Mesenchymal stem cell (in vitro differentiated cells and primary cell): Measurements from ENCODE around the gene FOLR2. TPM values are rescaled to one million over a fixed set of nuclear protein-coding genes. Genes with fewer than 3 reads are reported as not detected.
"Not testable (repeated sequence)": the region's sequence is repeated elsewhere in the genome, so short reads cannot be mapped to it uniquely, and the experiment has no call there.

Experiments used
- DNase-seq: peaks from one replicate; pipeline ENCODE4 v3.0.0-alpha.2; 2013
- H2AFZ ChIP-seq: one replicate; pipeline ENCODE4 v1.6.1; 2013; ENCODE audit warnings: low read depth, mild to moderate bottlenecking, control low read depth, inconsistent platforms, low read length, moderate library complexity
- H2AK5ac ChIP-seq: 2 replicates; pipeline ENCODE4 v1.6.1; 2013; ENCODE audit warnings: low read length, moderate library complexity, mild to moderate bottlenecking, inconsistent platforms; ENCODE audit not compliant: severe bottlenecking
- H2BK120ac ChIP-seq: one replicate; pipeline ENCODE4 v1.6.1; 2013; ENCODE audit warnings: low read depth, mild to moderate bottlenecking, inconsistent platforms, low read length, moderate library complexity
- H2BK12ac ChIP-seq, 2 experiments: one replicate each; pipeline ENCODE4 v1.6.1; 2013; ENCODE audit warnings: inconsistent platforms in 2 of 2, low read length in 2 of 2, mild to moderate bottlenecking in 2 of 2, moderate library complexity in 2 of 2, control low read depth in 1 of 2
- H2BK15ac ChIP-seq: one replicate; pipeline ENCODE4 v1.6.1; 2013; ENCODE audit warnings: mild to moderate bottlenecking, low read depth, inconsistent platforms; ENCODE audit not compliant: poor library complexity, severe bottlenecking
- H2BK5ac ChIP-seq: 2 replicates; pipeline ENCODE4 v1.6.1; 2013; ENCODE audit warnings: low read depth, mild to moderate bottlenecking, low read length, control low read depth, inconsistent platforms; ENCODE audit not compliant: poor library complexity, severe bottlenecking
- H3K14ac ChIP-seq, 2 experiments: one replicate each; pipeline ENCODE4 v1.6.1; 2013; ENCODE audit warnings: inconsistent platforms in 2 of 2, low read length in 2 of 2, control low read depth in 1 of 2, mild to moderate bottlenecking in 1 of 2, moderate library complexity in 1 of 2
- H3K18ac ChIP-seq, 2 experiments: one replicate each; pipeline ENCODE4 v1.6.1; 2013; ENCODE audit warnings: inconsistent platforms in 2 of 2, low read length in 2 of 2, control low read depth in 1 of 2, low read depth in 1 of 2, mild to moderate bottlenecking in 1 of 2
- H3K23ac ChIP-seq, 2 experiments: one replicate each; pipeline ENCODE4 v1.6.1; 2013; ENCODE audit warnings: inconsistent platforms in 2 of 2, low read length in 2 of 2, mild to moderate bottlenecking in 2 of 2, moderate library complexity in 2 of 2, control low read depth in 1 of 2
- H3K27ac ChIP-seq: 2 replicates; pipeline ENCODE4 v1.5.1; 2013; ENCODE audit warnings: mild to moderate bottlenecking, moderate library complexity, low read length, control low read depth, inconsistent platforms; ENCODE audit not compliant: poor library complexity, severe bottlenecking
- H3K27me3 ChIP-seq, 2 experiments: 2 replicates each; pipeline versions ENCODE4 v1.6.1 to v1.7.0; 2013; ENCODE audit warnings: low read length in 2 of 2, mild to moderate bottlenecking in 2 of 2, moderate library complexity in 2 of 2, control low read depth in 1 of 2, inconsistent platforms in 1 of 2; ENCODE audit not compliant: control insufficient read depth in 1 of 2, insufficient read depth in 1 of 2
- H3K36me3 ChIP-seq, 2 experiments: 2 replicates each; pipeline versions ENCODE4 v1.6.1 to v1.7.0; 2013; ENCODE audit warnings: low read length in 2 of 2, control low read depth in 1 of 2, inconsistent platforms in 1 of 2, low read depth in 1 of 2, mild to moderate bottlenecking in 1 of 2; ENCODE audit not compliant: insufficient read depth in 2 of 2, control insufficient read depth in 1 of 2
- H3K4ac ChIP-seq, 2 experiments: one replicate each; pipeline ENCODE4 v1.6.1; 2013; ENCODE audit warnings: inconsistent platforms in 2 of 2, low read length in 2 of 2, mild to moderate bottlenecking in 2 of 2, moderate library complexity in 2 of 2, control low read depth in 1 of 2, low read depth in 1 of 2
- H3K4me1 ChIP-seq: 2 replicates; pipeline ENCODE4 v1.6.1; 2013; ENCODE audit warnings: low read depth, low read length, control low read depth; ENCODE audit not compliant: control insufficient read depth, insufficient read depth
- H3K4me2 ChIP-seq: 2 replicates; pipeline ENCODE4 v1.6.1; 2013; ENCODE audit warnings: low read length, mild to moderate bottlenecking, inconsistent platforms; ENCODE audit not compliant: poor library complexity, severe bottlenecking
- H3K4me3 ChIP-seq, 2 experiments: 2 replicates each; pipeline versions ENCODE4 v1.5.1 to v1.7.0; 2013; ENCODE audit warnings: low read length in 2 of 2, mild to moderate bottlenecking in 2 of 2, control low read depth in 1 of 2, low read depth in 1 of 2; ENCODE audit not compliant: insufficient read depth in 1 of 2
- H3K79me1 ChIP-seq: replicated peaks from 2 replicates; pipeline ENCODE4 v1.6.1; 2013; ENCODE audit warnings: mild to moderate bottlenecking, control low read depth, low read length, inconsistent platforms; ENCODE audit not compliant: poor library complexity, severe bottlenecking
- H3K9ac ChIP-seq: 2 replicates; pipeline ENCODE4 v1.7.0; 2013; ENCODE audit warnings: mild to moderate bottlenecking, low read length, moderate library complexity
- H3K9me3 ChIP-seq: 2 replicates; pipeline ENCODE4 v1.7.0; 2013; ENCODE audit warnings: mild to moderate bottlenecking, low read length; ENCODE audit not compliant: control insufficient read depth
- H4K8ac ChIP-seq: one replicate; pipeline ENCODE4 v1.6.1; 2013; ENCODE audit warnings: inconsistent platforms, mild to moderate bottlenecking, low read length, moderate library complexity
- H4K91ac ChIP-seq: one replicate; pipeline ENCODE4 v1.6.1; 2013; ENCODE audit warnings: mild to moderate bottlenecking, low read length, inconsistent platforms
- WGBS: methylation state at CpG from one replicate; pipeline ENCODE4 v1.1.7; 2013; ENCODE audit warnings: mixed read lengths; 5-methylcytosine and 5-hydroxymethylcytosine counted together
- polyA plus RNA-seq, 2 experiments: library from polyadenylated mRNA; stranded (reverse); fragments of 200-250 nt; gene quantifications; one replicate each; pipeline ENCODE4 v1.2.3, GENCODE V29; 2013

Gene FOLR2
- polyA plus RNA-seq (2013, experiment 1 of 2) = not detected
- not detected for polyA plus RNA-seq (2013, experiment 2 of 2)

DNA sequence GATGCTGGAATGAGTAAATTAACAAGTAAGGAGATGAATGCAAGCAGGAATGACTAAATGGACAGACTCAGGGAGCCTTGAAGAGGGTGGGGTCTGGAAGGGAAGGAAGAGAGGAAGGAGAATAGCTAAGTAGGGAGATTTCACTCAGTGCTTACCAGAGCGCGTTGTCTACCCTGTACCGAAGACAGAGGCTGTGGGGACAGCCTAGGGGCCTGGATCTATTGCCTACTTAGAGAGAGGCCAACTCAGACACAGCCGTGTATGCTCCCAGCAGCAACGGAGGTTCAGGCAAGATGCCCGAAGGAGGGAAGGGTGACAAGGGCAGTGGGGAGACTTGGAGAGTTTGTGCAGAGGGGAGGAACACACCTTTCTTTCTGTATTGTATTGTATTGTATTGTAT lies at the start of gene FOLR2:
TSS of gene FOLR2 (plus strand) at position 157 of the 400 bp plus-strand sequence. CDS start 1,791 bp downstream, outside the sequence.
- H3K4me3 ChIP-seq = no peak within 1 kb of the TSS
- no peak within 1 kb of the TSS for H2AFZ ChIP-seq
- no peaks in the 10 kb centered on the region for H3K9me3 ChIP-seq
- no peak within 1 kb of the TSS for H2BK12ac ChIP-seq
- WGBS = 86% methylated on average over 6 of the region's 6 CpGs
- H3K4ac ChIP-seq = no peak within 1 kb of the TSS
- no peak within 1 kb of the TSS for H3K23ac ChIP-seq
- no peak within 1 kb of the TSS for H4K91ac ChIP-seq
- no peak within 1 kb of the TSS for H2BK120ac ChIP-seq
- no peak within 1 kb of the TSS for H3K4me2 ChIP-seq
- no peak within 1 kb of the TSS for H2BK15ac ChIP-seq
- H3K36me3 ChIP-seq = no peaks in the 10 kb centered on the region
- peaks cover 31 to 37% of the 10 kb centered on the region in 2 experiments for H3K27me3 ChIP-seq
- no peak within 1 kb of the TSS for H3K9ac ChIP-seq
- DNase-seq = no peak
- no peak within 1 kb of the TSS for H3K18ac ChIP-seq
- peaks cover 3% of the 10 kb centered on the region for H3K4me1 ChIP-seq
- H4K8ac ChIP-seq = no peak within 1 kb of the TSS
- no peak within 1 kb of the TSS for H3K14ac ChIP-seq
- no peaks in the 10 kb centered on the region for H3K79me1 ChIP-seq
- no peak within 1 kb of the TSS for H2BK5ac ChIP-seq
- no peak within 1 kb of the TSS for H2AK5ac ChIP-seq
- H3K27ac ChIP-seq = no peak within 1 kb of the TSS

DNA sequence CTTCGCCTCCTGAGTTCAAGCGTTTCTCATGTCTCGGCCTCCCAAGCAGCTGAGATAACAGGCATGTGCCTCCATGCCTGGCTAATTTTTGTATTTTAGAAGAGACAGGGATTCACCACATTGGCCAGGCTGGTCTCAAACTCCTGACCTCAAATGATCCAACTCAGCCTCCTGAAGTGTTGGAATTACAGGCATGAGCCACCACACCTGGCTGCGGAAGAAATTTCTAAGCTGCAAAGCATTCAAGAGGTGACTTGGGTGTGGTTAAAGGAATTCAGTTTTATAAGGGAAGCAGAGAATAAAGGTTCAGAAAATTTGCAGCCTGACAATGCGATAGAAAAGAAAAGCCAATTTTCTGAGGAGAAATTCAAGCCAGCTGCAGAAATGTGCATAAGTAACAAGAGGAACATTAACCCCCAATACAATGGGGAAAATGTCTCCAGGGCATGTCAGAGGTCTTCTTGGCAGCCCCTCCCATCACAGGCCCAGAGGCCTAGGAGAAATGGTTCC lies 47.5 kb upstream of the FOLR2 start:
- H3K4me1 ChIP-seq, H2BK5ac ChIP-seq, H3K4me3 ChIP-seq, H3K36me3 ChIP-seq, H3K79me1 ChIP-seq, H3K23ac ChIP-seq, H3K4ac ChIP-seq, H3K4me2 ChIP-seq, H3K27ac ChIP-seq, H2BK120ac ChIP-seq, H3K27me3 ChIP-seq, H3K18ac ChIP-seq, H2BK12ac ChIP-seq, H2AK5ac ChIP-seq, H3K14ac ChIP-seq, H3K9me3 ChIP-seq, H2AFZ ChIP-seq, H4K91ac ChIP-seq, H2BK15ac ChIP-seq, DNase-seq, H3K9ac ChIP-seq, H4K8ac ChIP-seq: not testable (repeated sequence)
- WGBS = 98% methylated on average over 5 of the region's 5 CpGs

DNA sequence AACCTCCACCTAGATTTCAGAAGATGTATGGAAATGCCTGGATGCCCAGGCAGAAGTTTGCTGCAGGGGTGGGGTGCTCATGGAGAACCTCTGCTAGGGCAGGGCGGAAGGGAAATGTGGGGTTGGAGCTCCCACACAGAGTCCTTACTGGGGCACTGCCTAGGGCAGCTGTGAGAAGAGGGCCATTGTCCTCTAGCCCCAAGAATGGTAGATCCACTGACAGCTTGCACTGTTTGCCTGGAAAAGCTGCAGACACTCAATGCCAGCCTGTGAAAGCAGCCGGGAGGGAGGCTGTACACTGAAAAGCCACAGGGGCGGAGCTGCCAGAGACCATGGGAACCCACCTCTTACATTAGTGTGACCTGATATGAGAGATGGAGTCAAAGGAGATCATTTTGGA lies 46.8 kb upstream of the FOLR2 start:
- H3K79me1 ChIP-seq, H2BK120ac ChIP-seq, DNase-seq, H2BK12ac ChIP-seq, H3K4me3 ChIP-seq, H3K27me3 ChIP-seq, H3K9me3 ChIP-seq, H2AFZ ChIP-seq, H2AK5ac ChIP-seq, H3K36me3 ChIP-seq, H3K9ac ChIP-seq, H2BK5ac ChIP-seq, H3K14ac ChIP-seq, H4K8ac ChIP-seq, H3K4ac ChIP-seq, H4K91ac ChIP-seq, H3K18ac ChIP-seq, H3K4me2 ChIP-seq, H3K27ac ChIP-seq, H2BK15ac ChIP-seq, H3K23ac ChIP-seq, H3K4me1 ChIP-seq: not testable (repeated sequence)
- WGBS = 92% methylated on average over 3 of the region's 3 CpGs

GRCh38 chr11:72172043-72172442 lies 44.6 kb upstream of the FOLR2 start:
- not testable (repeated sequence) for H2BK15ac ChIP-seq, H3K23ac ChIP-seq, H3K4me2 ChIP-seq, H3K4me1 ChIP-seq, H3K9ac ChIP-seq, H3K14ac ChIP-seq, H2BK120ac ChIP-seq, H2BK5ac ChIP-seq, H3K4me3 ChIP-seq, H4K91ac ChIP-seq, H2AFZ ChIP-seq, H3K36me3 ChIP-seq, H4K8ac ChIP-seq, H3K79me1 ChIP-seq, H2BK12ac ChIP-seq, H2AK5ac ChIP-seq, H3K9me3 ChIP-seq, H3K27ac ChIP-seq, H3K4ac ChIP-seq, H3K18ac ChIP-seq, DNase-seq
- H3K27me3 ChIP-seq = peaks cover 0 to 13% of the 10 kb centered on the region in 2 experiments
- WGBS = 60% methylated on average over 4 of the region's 4 CpGs
